HepG2 (cell line): ENCODE data around the gene CTSA. TPM values are rescaled to one million over a fixed set of nuclear protein-coding genes. Genes with fewer than 3 reads are reported as not detected.

Source experiments
- AKAP8 ChIP-seq: sonication (generic); formaldehyde crosslinking; IDR thresholded peaks from 2 replicates; pipeline ENCODE4 v1.5.1; 2020; ENCODE audit warnings: mild to moderate bottlenecking, missing genetic modification reagents
- HNF4A ChIP-seq: sonication (generic); formaldehyde crosslinking; IDR thresholded peaks from 2 replicates; pipeline ENCODE4 v1.4.0; 2020; ENCODE audit warnings: missing genetic modification reagents
- KLF12 ChIP-seq: sonication (generic); formaldehyde crosslinking; IDR thresholded peaks from 2 replicates; pipeline ENCODE4 v1.4.0; 2020; ENCODE audit warnings: missing genetic modification reagents, borderline replicate concordance
- NFKB2 ChIP-seq: sonication (generic); formaldehyde crosslinking; IDR thresholded peaks from 2 replicates; pipeline ENCODE4 v1.4.0; 2020; ENCODE audit warnings: missing genetic modification reagents, borderline replicate concordance
- PAF1 ChIP-seq: IDR thresholded peaks from 2 replicates; pipeline ENCODE4 v1.6.1; 2016; ENCODE audit warnings: missing genetic modification reagents, missing compliant biosample characterization
- PAWR ChIP-seq: sonication (generic); formaldehyde crosslinking; IDR thresholded peaks from 2 replicates; pipeline ENCODE4 v1.4.0; 2020; ENCODE audit warnings: missing genetic modification reagents, mild to moderate bottlenecking, borderline replicate concordance
- PCBP1 ChIP-seq: fragments of 200-400 bp; formaldehyde crosslinking; IDR thresholded peaks from 2 replicates; pipeline ENCODE4 v1.6.1; 2017; ENCODE audit warnings: mild to moderate bottlenecking, low read depth, low read length, borderline replicate concordance
- REPIN1 ChIP-seq: sonication (generic); formaldehyde crosslinking; IDR thresholded peaks from 2 replicates; pipeline ENCODE4 v1.8.0; 2022; ENCODE audit warnings: missing genetic modification reagents, low read depth, mild to moderate bottlenecking, borderline replicate concordance
- RFXAP ChIP-seq: sonication (generic); formaldehyde crosslinking; IDR thresholded peaks from 2 replicates; pipeline ENCODE4 v1.4.0; 2020; ENCODE audit warnings: missing genetic modification reagents, borderline replicate concordance
- SP2 ChIP-seq: sonication (generic); formaldehyde crosslinking; IDR thresholded peaks from 2 replicates; pipeline ENCODE4 v1.5.1; 2020; ENCODE audit warnings: mild to moderate bottlenecking, missing genetic modification reagents
- SPEN ChIP-seq: sonication (generic); formaldehyde crosslinking; IDR thresholded peaks from 2 replicates; pipeline ENCODE4 v1.5.1; 2020; ENCODE audit warnings: low read depth, mild to moderate bottlenecking, missing genetic modification reagents
- U2AF1 ChIP-seq: fragments of 200-400 bp; formaldehyde crosslinking; optimal IDR thresholded peaks from 2 replicates; pipeline ENCODE3; 2017; ENCODE audit warnings: mild to moderate bottlenecking, low read depth, low read length
- U2AF2 ChIP-seq: fragments of 200-400 bp; formaldehyde crosslinking; IDR thresholded peaks from 2 replicates; pipeline ENCODE4 v1.6.1; 2017; ENCODE audit warnings: low read depth, mild to moderate bottlenecking, low read length
- ZBTB3 ChIP-seq: sonication (generic); formaldehyde crosslinking; IDR thresholded peaks from 2 replicates; pipeline ENCODE4 v1.4.0; 2020; ENCODE audit warnings: low read depth, mild to moderate bottlenecking, moderate library complexity, missing genetic modification reagents, borderline replicate concordance
- ZBTB7A ChIP-seq: sonication (generic); formaldehyde crosslinking; IDR thresholded peaks from 2 replicates; pipeline ENCODE4 v1.8.0; 2022; ENCODE audit warnings: mild to moderate bottlenecking, missing genetic modification reagents
- ZMYM3 ChIP-seq: sonication (generic); formaldehyde crosslinking; IDR thresholded peaks from 2 replicates; pipeline ENCODE4 v1.5.1; 2020; ENCODE audit warnings: mild to moderate bottlenecking, missing genetic modification reagents
- ZNF530 ChIP-seq: sonication (generic); formaldehyde crosslinking; IDR thresholded peaks from 2 replicates; pipeline ENCODE4 v1.5.0; 2020; ENCODE audit warnings: low read depth, mild to moderate bottlenecking, missing genetic modification reagents
- ZNF547 ChIP-seq: sonication (generic); formaldehyde crosslinking; IDR thresholded peaks from 2 replicates; pipeline ENCODE4 v1.5.1; 2020; ENCODE audit warnings: mild to moderate bottlenecking, missing genetic modification reagents
- ZNF550 ChIP-seq: sonication (generic); formaldehyde crosslinking; IDR thresholded peaks from 2 replicates; pipeline ENCODE4 v1.4.0; 2020; ENCODE audit warnings: mild to moderate bottlenecking, missing genetic modification reagents, borderline replicate concordance
- ZNF607 ChIP-seq: sonication (generic); formaldehyde crosslinking; IDR thresholded peaks from 2 replicates; pipeline ENCODE4 v1.5.1; 2020; ENCODE audit warnings: missing genetic modification reagents, mild to moderate bottlenecking, borderline replicate concordance
- ZSCAN20 ChIP-seq: sonication (generic); formaldehyde crosslinking; IDR thresholded peaks from 2 replicates; pipeline ENCODE4 v1.4.0; 2020; ENCODE audit warnings: missing genetic modification reagents, mild to moderate bottlenecking, borderline replicate concordance
- polyA plus RNA-seq, 8 experiments: library from polyadenylated mRNA; depleted of rRNA in 3 of 8; stranded (reverse) in 7 of 8; unstranded in 1 of 8; fragments of >200 nt; fragmentation: Illumina TruSeq in 4 of 8; extraction: Trizol in 4 of 8; gene quantifications; 2 replicates each; pipeline versions ENCODE4 v1.2.1 to v1.2.3, GENCODE V29; 2011 to 2016; ENCODE audit warnings: low read depth in 4 of 8, missing spikeins in 1 of 8, mixed read lengths in 1 of 8; ENCODE audit not compliant: insufficient read depth in 1 of 8
- total RNA-seq, 5 experiments: library from RNA; depleted of rRNA; stranded (reverse); fragments of >200 nt; fragmentation: Illumina TruSeq; extraction: Trizol; gene quantifications; 2 replicates each; pipeline ENCODE4 v1.2.3, GENCODE V29; 2016; ENCODE audit warnings: low read depth in 1 of 5
- TF ChIP-seq, protein P1 (sequence below): sonication (generic); formaldehyde crosslinking; IDR thresholded peaks from 2 replicates; pipeline ENCODE4 v1.8.0; 2022; ENCODE audit warnings: mild to moderate bottlenecking, missing genetic modification reagents
- TF ChIP-seq, protein P2 (sequence below): sonication (generic); formaldehyde crosslinking; IDR thresholded peaks from 2 replicates; pipeline ENCODE4 v1.4.0; 2020; ENCODE audit warnings: missing genetic modification reagents; ENCODE audit errors: not compliant biosample characterization
- TF ChIP-seq, protein P3 (sequence below): sonication (generic); formaldehyde crosslinking; IDR thresholded peaks from 2 replicates; pipeline ENCODE4 v1.8.0; 2023; ENCODE audit warnings: mild to moderate bottlenecking, missing genetic modification reagents
- TF ChIP-seq, protein P4 (sequence below): sonication (generic); formaldehyde crosslinking; IDR thresholded peaks from 2 replicates; pipeline ENCODE4 v1.4.0; 2020; ENCODE audit warnings: missing genetic modification reagents, borderline replicate concordance

CTSA gene
- total and polyA plus RNA-seq, 2 of the 13 experiments (the other 11 are each of a cell fraction or from before 2014, with no cell fraction given) = 202 to 231 TPM

DNA sequence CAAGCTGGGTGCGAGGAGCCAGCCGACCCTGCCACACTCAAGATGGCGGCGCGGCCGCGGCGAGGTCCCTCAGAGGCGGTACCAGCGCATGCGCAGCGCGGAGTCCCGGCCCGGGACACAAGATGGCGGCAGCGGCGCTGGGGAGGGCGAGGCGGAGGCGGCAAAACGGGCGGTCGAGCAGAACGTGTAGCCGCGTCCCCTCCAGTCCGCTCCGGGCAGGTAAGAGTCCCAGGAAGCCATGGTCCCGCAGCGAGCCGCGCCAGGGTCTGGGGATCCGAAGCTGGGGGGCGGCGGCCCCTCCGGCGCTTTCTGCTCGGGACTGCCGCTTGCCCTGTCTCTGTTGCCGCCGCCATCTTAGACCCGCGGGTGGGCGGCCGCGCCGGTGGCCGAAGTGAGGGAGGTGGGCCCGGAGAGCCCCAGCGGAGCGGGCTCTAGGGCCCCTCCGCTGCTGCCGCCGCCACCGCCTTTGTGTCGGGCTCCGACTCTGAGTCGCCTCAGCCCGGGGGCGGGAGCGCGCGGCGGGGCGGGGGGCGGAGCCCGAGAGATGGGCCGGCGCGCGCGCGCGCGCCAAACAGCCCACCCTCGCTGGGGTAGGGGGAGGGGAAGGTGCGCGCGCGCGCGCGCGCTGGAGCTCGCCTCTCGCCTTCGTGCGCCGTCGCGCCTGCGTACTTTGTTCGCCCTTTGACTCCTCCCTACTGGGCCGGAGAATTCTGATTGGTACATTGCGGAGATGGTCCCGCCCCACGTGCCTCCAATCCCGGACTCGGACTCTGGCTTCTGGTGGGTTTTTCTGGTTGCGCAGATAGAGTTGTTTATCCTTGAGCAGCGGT, 43.7 kb downstream of the CTSA start, which contains the start of gene PCIF1 (continued):
- 0 out of 2 replicates have a peak, but pooled peaks have one; percentile 64 for TF ChIP-seq ZMYM3 (CRISPR knock-in tag)
- peak; percentile 98 for TF ChIP-seq PCBP1
- TF ChIP-seq RFXAP (CRISPR knock-in tag) = peak; percentile 92; the same call in 1 of the 2 replicates
- TF ChIP-seq ZNF547 (CRISPR knock-in tag) = peak; percentile 89
- no peak for TF ChIP-seq ZBTB3
- no peak for TF ChIP-seq PAWR
- TF ChIP-seq, protein P1, sequence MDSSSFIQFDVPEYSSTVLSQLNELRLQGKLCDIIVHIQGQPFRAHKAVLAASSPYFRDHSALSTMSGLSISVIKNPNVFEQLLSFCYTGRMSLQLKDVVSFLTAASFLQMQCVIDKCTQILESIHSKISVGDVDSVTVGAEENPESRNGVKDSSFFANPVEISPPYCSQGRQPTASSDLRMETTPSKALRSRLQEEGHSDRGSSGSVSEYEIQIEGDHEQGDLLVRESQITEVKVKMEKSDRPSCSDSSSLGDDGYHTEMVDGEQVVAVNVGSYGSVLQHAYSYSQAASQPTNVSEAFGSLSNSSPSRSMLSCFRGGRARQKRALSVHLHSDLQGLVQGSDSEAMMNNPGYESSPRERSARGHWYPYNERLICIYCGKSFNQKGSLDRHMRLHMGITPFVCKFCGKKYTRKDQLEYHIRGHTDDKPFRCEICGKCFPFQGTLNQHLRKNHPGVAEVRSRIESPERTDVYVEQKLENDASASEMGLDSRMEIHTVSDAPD = peak; percentile 78
- TF ChIP-seq REPIN1 (CRISPR knock-in tag) = peak; percentile 77; the same call in 1 of the 2 replicates
- TF ChIP-seq ZNF530 (CRISPR knock-in tag) = 0 out of 2 replicates have a peak, but pooled peaks have one; percentile 8
- 0 out of 2 replicates have a peak, but pooled peaks have one; percentile 15 for TF ChIP-seq PAF1 (CRISPR knock-in tag)
- 0 out of 2 replicates have a peak, but pooled peaks have one; percentile 90 for TF ChIP-seq ZNF550 (CRISPR knock-in tag)
- peak; percentile 96 for TF ChIP-seq AKAP8 (CRISPR knock-in tag)
- TF ChIP-seq KLF12 (CRISPR knock-in tag) = peak; percentile 46; the same call in 1 of the 2 replicates
- TF ChIP-seq, protein P2, sequence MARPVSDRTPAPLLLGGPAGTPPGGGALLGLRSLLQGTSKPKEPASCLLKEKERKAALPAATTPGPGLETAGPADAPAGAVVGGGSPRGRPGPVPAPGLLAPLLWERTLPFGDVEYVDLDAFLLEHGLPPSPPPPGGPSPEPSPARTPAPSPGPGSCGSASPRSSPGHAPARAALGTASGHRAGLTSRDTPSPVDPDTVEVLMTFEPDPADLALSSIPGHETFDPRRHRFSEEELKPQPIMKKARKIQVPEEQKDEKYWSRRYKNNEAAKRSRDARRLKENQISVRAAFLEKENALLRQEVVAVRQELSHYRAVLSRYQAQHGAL = no peak
- no peak for TF ChIP-seq HNF4A (CRISPR knock-in tag)
- TF ChIP-seq, protein P3, sequence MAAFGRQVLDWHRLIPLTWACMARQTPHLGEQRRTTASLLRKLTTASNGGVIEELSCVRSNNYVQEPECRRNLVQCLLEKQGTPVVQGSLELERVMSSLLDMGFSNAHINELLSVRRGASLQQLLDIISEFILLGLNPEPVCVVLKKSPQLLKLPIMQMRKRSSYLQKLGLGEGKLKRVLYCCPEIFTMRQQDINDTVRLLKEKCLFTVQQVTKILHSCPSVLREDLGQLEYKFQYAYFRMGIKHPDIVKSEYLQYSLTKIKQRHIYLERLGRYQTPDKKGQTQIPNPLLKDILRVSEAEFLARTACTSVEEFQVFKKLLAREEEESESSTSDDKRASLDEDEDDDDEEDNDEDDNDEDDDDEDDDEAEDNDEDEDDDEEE (CRISPR knock-in tag) = peak; percentile 99
- TF ChIP-seq U2AF1 = peak; percentile 91
- 0 out of 2 replicates have a peak, but pooled peaks have one; percentile 44 for TF ChIP-seq ZBTB7A (CRISPR knock-in tag)
- TF ChIP-seq SP2 (CRISPR knock-in tag) = peak; percentile 84
- 0 out of 2 replicates have a peak, but pooled peaks have one; percentile 32 for TF ChIP-seq U2AF2
- TF ChIP-seq ZSCAN20 (CRISPR knock-in tag) = peak; percentile 94; the same call in 1 of the 2 replicates
- peak; percentile 94 for TF ChIP-seq ZNF607 (CRISPR knock-in tag)
- peak; percentile 78 for TF ChIP-seq SPEN (CRISPR knock-in tag)
- TF ChIP-seq, protein P4, sequence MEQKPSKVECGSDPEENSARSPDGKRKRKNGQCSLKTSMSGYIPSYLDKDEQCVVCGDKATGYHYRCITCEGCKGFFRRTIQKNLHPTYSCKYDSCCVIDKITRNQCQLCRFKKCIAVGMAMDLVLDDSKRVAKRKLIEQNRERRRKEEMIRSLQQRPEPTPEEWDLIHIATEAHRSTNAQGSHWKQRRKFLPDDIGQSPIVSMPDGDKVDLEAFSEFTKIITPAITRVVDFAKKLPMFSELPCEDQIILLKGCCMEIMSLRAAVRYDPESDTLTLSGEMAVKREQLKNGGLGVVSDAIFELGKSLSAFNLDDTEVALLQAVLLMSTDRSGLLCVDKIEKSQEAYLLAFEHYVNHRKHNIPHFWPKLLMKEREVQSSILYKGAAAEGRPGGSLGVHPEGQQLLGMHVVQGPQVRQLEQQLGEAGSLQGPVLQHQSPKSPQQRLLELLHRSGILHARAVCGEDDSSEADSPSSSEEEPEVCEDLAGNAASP (CRISPR knock-in tag) = peak; percentile 78
- TF ChIP-seq NFKB2 = peak; percentile 94
